Stimulated activated naive CD8-positive, alpha-beta T cell treated with anti-CD3 and anti-CD28 coated beads, Interleukin-15, amount 100 ng/mL, for 72 hours (primary cell): ENCODE results near the gene DTX3.
A peak's percentile ranks its signal among the peaks of the same experiment; 100 is the strongest.
"Not testable (repeated sequence)": the region's sequence is repeated elsewhere in the genome, so short reads cannot be mapped to it uniquely, and the experiment has no call there.

Experiments used
- ATAC-seq: fragments of 150-1000 bp; cut with Tn5 transposase; 2 replicates; pipeline ENCODE4 v1.10.0; 2021; ENCODE audit warnings: mild to moderate bottlenecking, moderate library complexity
- DNase-seq, 2 donors: peaks; one replicate each; pipeline ENCODE4 v3.0.0; 2021 to 2022
- H3K27ac Mint-ChIP-seq, 2 donors: one replicate each; pipeline ENCODE4 v1.8.0; 2022; ENCODE audit warnings: mild to moderate bottlenecking in 2 of 2, mixed read lengths in 2 of 2, moderate library complexity in 2 of 2
- H3K27me3 Mint-ChIP-seq: one replicate; pipeline ENCODE4 v1.8.0; 2022; ENCODE audit warnings: mixed read lengths
- H3K4me1 Mint-ChIP-seq: one replicate; pipeline ENCODE4 v1.8.0; 2022; ENCODE audit warnings: mild to moderate bottlenecking, mixed read lengths
- H3K4me3 Mint-ChIP-seq, 2 donors: one replicate each; pipeline ENCODE4 v1.8.0; 2022; ENCODE audit warnings: mild to moderate bottlenecking in 2 of 2, mixed read lengths in 2 of 2, moderate library complexity in 1 of 2
- H3K9me3 Mint-ChIP-seq, 2 donors: one replicate each; pipeline ENCODE4 v1.8.0; 2022; ENCODE audit warnings: mixed read lengths in 2 of 2

The DTX3 gene

DNA sequence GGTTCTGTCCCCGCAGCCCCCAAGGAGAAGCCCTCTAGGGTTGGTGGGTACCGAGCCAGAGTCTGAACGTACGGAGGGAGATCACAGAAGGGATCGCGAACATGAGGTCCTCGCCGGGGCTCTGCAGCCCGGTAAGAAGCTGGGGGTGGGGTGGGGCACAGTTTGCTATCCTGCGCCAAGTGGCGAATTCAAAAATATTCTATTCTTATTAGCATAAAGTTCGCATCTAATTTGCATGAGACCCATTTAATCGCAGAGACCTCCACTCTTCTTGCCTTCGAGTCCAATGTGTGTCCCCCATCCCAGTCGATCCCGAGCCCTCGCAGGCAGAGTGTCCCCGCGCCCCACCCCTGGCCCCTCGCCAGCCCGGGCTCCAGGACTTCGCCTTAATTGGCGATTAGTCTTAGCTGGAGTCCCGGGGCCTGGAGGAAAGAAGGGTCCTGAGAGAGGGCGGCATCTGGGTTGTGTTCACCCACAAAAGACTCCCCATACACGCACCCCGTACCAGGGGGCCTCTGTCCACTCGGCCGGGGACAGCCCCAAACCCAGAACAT is 6.0 kb downstream of the DTX3 start:
- H3K27me3 Mint-ChIP-seq = peaks cover 53% of the 10 kb centered on the region
- peak overlapping the region in 1 of 2 donors; percentile 80 for H3K27ac Mint-ChIP-seq
- ATAC-seq = peak; percentile 1
- peaks cover 27% of the 10 kb centered on the region for H3K4me1 Mint-ChIP-seq
- peak in 1 of 2 donors; percentile 26 for DNase-seq
- H3K9me3 Mint-ChIP-seq = no peaks in the 10 kb centered on the region
- peak overlapping the region; percentile 65 to 86 for H3K4me3 Mint-ChIP-seq

DNA sequence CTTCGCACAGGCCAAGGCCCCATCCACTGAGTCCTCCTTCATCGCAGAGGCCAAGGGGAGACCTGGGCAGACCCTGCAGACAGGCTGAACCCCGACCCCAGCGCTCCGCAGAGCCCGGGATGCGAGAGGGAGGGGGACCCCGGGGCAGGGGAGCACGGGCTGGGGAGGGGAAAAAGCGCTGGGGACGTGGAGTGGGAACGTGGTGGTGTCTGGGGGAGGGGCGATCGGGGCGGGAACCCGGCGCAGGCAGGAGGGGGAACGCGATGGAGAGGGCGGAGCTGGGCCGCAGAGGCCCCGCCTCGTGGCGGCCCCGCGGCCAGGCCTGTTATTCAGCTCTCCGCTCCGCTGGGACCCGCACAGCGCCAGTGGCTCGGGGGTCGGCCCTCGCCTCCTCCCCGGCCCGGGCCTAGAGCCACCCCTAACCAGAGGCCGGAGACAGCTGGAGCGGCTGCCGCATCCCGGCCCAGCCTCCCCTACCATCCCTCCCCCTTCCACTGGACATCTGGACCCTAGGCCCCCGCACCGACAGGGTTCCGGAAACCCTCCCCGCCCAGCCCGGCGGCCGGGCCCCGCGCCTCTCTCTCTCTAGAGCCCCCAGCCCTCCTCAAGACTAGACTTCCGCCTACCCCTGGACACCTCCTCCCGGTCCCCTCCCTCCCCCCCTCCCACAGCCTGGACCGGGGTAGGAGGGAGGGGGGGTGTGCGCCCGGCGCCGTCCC is 6.6 kb downstream of the DTX3 start, which contains the start of gene ARHGEF25:
Gene ARHGEF25 (plus strand): TSS at position 328 of the 719 bp plus-strand sequence. CDS start 460 bp downstream, outside the sequence.
- peak within 1 kb of the TSS; percentile 65 to 86 for H3K4me3 Mint-ChIP-seq
- H3K27ac Mint-ChIP-seq = peak within 1 kb of the TSS in 1 of 2 donors; percentile 80
- H3K9me3 Mint-ChIP-seq = no peaks in the 10 kb centered on the region
- H3K4me1 Mint-ChIP-seq = peaks cover 21% of the 10 kb centered on the region
- ATAC-seq (peak; percentile 78), DNase-seq (peak; percentile 41 to 49)
- H3K27me3 Mint-ChIP-seq = peaks cover 59% of the 10 kb centered on the region

DNA sequence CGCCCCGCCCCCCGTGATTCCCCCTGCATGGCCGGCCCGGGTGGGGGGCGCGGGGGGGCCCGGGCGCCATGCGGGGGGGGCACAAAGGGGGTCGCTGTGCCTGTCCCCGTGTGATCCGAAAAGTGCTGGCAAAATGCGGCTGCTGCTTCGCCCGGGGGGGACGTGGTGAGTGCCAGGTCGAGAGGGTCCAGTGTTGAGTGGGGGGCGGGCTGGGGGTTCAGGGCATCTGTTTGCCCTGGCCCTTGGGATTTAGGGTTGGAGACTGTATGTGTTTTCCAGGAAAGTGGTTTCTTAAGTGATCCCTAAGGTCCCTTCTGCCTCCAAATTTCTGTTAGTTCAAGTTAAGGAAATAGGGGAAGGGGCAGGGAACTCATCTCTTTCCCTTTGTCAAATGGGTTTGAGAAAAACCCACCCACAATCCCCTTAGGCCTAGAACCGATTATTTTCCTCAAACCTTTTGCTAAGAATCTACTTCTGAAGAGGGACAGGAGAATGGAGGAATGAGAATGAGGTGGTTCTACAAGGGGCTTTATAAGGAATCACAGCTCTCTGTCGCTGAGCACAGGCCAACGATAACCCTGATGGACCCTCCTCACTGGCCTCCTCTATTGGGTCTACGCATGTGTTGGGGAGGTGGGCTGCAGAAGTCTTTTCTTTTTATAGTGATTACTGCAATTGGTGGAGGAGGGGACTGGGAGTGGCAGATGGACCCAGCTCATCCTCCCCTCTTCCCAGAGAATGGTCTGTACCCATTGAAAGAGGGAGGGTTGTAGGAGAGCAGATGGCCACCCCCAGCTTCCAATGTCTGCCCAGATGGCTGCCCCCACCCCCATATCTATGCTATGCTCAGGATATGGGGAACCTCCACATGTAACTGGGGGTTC is 7.4 kb downstream of the DTX3 start:
- DNase-seq (no peak), ATAC-seq (no peak)
- Mint-ChIP-seq H3K27me3 (peaks cover 67% of the 10 kb centered on the region), H3K27ac (no peak overlapping the region), H3K4me3 (peak overlapping the region; percentile 58 to 68), H3K4me1 (peaks cover 21% of the 10 kb centered on the region), H3K9me3 (no peaks in the 10 kb centered on the region)

DNA sequence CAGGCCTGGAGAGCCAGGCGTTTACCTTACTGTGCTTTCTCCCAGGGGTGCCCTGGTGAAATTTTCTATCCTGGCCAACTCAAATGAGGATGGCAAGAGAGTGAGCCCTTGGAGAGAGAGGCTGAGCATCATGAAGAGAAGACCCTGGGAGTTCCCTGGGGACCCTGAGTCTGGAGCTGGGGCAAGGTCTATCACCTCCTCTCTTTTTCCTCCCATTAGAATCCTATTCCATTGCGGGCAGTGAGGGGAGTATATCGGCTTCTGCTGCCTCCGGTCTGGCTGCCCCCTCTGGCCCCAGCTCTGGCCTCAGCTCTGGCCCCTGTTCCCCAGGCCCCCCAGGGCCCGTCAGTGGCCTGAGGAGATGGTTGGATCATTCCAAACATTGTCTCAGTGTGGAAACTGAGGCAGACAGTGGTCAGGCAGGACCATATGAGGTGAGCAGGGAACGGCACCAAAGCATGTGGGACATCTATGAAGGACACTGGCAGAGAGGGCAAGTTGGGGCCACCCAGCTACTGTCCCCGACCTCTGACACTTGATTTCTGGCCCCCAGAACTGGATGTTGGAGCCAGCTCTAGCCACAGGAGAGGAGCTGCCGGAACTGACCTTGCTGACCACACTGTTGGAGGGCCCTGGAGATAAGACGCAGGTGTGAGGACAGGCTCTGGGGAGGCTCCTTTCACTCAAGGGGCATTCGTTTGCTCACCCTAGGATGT is 8.2 kb downstream of the DTX3 start:
- no peak for DNase-seq
- H3K27me3 Mint-ChIP-seq = peaks cover 75% of the 10 kb centered on the region
- H3K4me1 Mint-ChIP-seq = peaks cover 21% of the 10 kb centered on the region
- no peak for ATAC-seq
- H3K4me3 Mint-ChIP-seq = no peak overlapping the region
- H3K9me3 Mint-ChIP-seq = no peaks in the 10 kb centered on the region
- H3K27ac Mint-ChIP-seq = no peak overlapping the region

DNA sequence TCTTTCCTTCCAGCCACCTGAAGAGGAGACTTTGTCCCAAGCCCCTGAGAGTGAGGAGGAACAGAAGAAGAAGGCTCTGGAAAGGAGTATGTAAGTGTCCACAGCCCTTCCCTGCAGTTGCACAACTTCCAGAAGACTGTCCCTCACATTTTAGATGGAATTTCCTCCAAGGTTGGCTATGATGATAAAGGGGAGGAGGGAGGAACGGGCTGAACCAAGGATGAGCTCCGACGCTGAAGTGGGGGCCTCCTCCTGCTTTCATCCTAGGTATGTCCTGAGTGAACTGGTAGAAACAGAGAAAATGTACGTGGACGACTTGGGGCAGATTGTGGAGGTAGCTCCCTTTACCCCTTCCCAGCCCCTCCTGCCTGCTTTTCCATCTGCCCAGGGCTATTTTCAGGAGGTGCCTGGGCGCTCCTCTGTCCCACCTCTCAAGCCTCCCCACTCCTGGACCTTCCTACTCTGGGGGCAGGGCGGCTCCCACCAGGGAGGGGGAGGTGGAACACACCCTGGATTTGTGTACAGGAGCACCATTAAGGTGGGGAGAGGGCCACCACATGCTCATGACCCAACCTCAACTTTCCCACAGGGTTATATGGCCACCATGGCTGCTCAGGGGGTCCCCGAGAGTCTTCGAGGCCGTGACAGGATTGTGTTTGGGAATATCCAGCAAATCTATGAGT is 8.9 kb downstream of the DTX3 start:
- no peak overlapping the region for H3K27ac Mint-ChIP-seq
- H3K9me3 Mint-ChIP-seq = no peaks in the 10 kb centered on the region
- H3K4me3 Mint-ChIP-seq = no peak overlapping the region
- H3K4me1 Mint-ChIP-seq = peaks cover 21% of the 10 kb centered on the region
- ATAC-seq = no peak
- peaks cover 82% of the 10 kb centered on the region for H3K27me3 Mint-ChIP-seq
- no peak for DNase-seq

DNA sequence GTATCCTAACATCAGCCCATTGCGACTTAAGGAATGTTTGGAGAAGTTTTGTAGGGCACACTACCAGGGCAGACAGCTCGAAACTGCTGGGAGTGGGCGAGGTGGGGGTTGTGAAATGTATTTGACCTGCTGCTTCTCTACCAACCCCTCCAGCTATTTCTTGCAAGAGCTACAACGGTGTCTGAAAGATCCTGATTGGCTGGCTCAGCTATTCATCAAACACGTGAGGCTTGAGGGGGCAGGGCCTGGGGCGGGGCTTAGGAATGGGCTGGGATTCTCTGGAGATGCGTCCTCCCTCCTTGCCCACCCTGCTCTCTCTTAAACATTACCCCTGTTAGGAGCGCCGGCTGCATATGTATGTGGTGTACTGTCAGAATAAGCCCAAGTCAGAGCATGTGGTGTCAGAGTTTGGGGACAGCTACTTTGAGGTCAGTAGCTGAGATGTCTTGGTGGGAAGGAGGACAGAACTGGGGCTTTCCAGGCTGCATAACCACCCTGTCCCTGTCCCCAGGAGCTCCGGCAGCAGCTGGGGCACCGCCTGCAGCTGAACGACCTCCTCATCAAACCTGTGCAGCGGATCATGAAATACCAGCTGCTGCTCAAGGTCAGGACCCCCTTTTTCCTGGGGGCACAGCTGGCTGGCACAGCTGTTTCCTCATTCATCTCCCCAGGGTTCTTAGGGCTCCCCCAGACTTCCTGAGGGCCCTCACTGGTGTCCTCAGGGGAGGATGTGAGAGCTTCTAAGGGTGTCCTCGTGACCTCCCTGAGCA is 9.7 kb downstream of the DTX3 start:
- Mint-ChIP-seq H3K27ac (no peak overlapping the region), H3K4me3 (no peak overlapping the region), H3K4me1 (peaks cover 25% of the 10 kb centered on the region), H3K27me3 (peaks cover 90% of the 10 kb centered on the region), H3K9me3 (no peaks in the 10 kb centered on the region)
- ATAC-seq = no peak
- peak in 1 of 2 donors; percentile 9 for DNase-seq

DNA sequence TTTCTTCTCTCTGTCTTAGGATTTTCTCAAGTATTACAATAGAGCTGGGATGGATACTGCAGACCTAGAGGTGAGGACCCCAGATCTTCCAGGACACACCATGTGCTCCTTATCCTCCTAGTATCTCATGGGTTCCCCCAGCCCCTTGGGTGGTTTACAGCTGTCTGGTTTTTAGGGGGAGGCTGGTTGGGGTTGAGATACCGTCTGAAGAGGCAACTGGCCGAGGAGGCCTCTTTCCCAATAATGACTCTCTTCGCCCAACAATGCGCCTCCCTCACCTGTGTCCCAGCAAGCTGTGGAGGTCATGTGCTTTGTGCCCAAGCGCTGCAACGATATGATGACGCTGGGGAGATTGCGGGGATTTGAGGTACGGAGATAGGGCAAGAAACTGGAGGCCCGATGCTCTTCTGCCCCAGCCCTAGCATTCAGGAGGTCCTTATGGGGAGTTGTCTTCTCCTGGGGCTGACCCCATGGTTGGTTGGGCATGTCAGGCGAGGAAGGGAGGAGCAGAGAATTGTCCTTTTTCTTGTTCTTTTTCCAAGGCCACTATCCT is 10.4 kb downstream of the DTX3 start:
- no peaks in the 10 kb centered on the region for H3K9me3 Mint-ChIP-seq
- ATAC-seq (no peak), DNase-seq (no peak)
- H3K27me3 Mint-ChIP-seq = peaks cover 93% of the 10 kb centered on the region
- H3K4me1 Mint-ChIP-seq = peaks cover 32% of the 10 kb centered on the region
- no peak overlapping the region for H3K27ac Mint-ChIP-seq
- no peak overlapping the region for H3K4me3 Mint-ChIP-seq

DNA sequence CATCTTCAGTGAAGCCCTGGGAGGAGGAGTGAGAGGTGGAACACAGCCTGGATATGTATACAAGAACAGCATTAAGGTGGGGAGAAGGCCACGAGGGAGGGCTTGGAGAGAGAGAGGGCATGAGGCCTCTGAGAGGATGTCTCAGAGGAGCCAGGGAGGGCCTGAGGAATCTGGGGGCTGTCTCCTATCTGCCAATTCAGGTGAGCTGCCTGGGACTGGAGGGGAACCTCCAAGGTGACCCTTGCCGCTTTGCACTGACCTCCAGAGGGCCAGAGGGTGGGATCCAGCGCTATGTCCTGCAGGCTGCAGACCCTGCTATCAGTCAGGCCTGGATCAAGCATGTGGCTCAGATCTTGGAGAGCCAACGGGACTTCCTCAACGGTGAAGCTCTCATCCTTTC is 11.0 kb downstream of the DTX3 start:
- peaks cover 32% of the 10 kb centered on the region for H3K4me1 Mint-ChIP-seq
- no peaks in the 10 kb centered on the region for H3K9me3 Mint-ChIP-seq

DNA sequence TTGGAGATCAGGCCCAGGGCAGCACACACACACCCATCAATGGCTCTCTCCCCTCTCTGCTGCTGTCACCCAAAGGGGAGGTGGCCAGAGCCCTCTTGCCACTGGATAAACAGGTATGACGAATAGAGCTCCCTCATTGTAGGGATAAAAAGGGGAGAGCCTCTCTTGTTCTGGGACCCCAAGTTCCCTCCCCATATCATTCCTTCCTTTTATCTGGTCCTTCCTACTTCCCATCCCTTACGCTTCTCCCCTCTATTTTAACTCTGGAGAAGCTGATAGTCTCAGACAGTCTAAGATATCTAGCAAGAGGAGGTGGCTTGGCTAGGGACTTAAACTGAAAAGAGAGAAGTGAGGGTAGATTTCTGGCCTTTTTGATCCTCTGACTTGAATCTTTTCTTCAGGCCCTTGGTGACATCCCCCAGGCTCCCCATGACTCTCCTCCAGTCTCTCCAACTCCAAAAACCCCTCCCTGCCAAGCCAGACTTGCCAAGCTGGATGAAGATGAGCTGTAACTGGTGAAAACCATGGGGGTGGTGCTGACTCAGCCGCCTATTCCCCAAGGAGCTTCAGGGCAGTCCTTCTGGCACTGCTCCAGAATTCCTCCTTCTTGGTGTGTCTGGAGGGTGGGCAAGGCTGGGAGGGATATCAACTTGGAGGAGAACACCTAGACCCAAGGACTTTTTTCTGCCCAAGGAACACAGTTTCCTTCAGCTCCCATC is 11.9 kb downstream of the DTX3 start:
- peaks cover 35% of the 10 kb centered on the region for H3K4me1 Mint-ChIP-seq
- peaks cover 97% of the 10 kb centered on the region for H3K27me3 Mint-ChIP-seq
- ATAC-seq (no peak), DNase-seq (peak in 1 of 2 donors; percentile 7)
- no peak overlapping the region for H3K4me3 Mint-ChIP-seq
- no peaks in the 10 kb centered on the region for H3K9me3 Mint-ChIP-seq
- H3K27ac Mint-ChIP-seq = no peak overlapping the region

More for the DNA sequence above, 11.0 kb downstream of the DTX3 start:
- no peak for ATAC-seq
- peak overlapping the region in 1 of 2 donors; percentile 52 for H3K27ac Mint-ChIP-seq
- no peak overlapping the region for H3K4me3 Mint-ChIP-seq
- H3K27me3 Mint-ChIP-seq = peaks cover 93% of the 10 kb centered on the region
- no peak for DNase-seq

DNA sequence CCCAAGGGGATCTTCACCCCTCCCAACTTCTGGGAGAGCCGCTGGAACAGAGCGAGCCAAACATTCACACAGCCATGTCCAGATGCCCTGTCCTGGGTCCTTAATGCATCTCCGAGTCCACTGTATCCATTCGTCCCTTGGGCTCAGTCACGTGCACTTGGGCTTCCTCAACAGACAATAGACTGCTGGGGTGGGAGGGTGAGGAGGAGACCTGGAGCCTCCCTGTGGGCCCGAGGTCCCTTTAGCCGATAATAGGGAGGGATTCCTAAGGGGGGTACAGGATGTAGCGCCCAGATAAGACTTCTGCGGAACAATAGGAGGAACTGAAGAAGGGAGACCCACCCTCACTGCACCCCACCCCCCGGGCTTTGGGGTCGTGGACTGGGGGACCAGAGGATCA is 13.3 kb downstream of the DTX3 start:
- H3K4me1 Mint-ChIP-seq = peaks cover 44% of the 10 kb centered on the region
- peak in 1 of 2 donors; percentile 7 for DNase-seq
- H3K4me3 Mint-ChIP-seq = no peak overlapping the region
- no peak overlapping the region for H3K27ac Mint-ChIP-seq
- H3K9me3 Mint-ChIP-seq = no peaks in the 10 kb centered on the region
- no peak for ATAC-seq
- H3K27me3 Mint-ChIP-seq = peaks cover 99% of the 10 kb centered on the region

DNA sequence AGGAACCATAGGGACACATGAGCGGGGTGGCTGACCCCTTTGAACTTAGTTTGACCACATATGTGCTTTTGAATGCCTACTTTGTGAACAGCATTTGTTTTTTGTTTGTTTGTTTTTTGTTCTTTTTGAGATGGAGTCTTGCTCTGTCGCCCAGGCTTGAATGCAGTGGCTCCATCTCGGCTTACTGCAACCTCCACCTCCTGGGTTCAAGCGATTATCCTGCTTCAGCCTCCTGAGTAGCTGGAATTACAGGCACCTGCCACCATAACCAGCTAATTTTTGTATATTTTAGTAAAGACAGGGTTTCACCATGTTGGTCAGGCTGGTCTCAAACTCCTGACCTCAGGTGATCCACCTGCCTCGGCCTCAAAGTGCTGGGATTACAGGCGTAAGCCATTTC is 13.8 kb downstream of the DTX3 start:
- Mint-ChIP-seq H3K27me3 (peaks cover 99% of the 10 kb centered on the region), H3K4me1 (peaks cover 44% of the 10 kb centered on the region)
- not testable (repeated sequence) for H3K27ac Mint-ChIP-seq, H3K9me3 Mint-ChIP-seq, ATAC-seq, DNase-seq, H3K4me3 Mint-ChIP-seq

DNA sequence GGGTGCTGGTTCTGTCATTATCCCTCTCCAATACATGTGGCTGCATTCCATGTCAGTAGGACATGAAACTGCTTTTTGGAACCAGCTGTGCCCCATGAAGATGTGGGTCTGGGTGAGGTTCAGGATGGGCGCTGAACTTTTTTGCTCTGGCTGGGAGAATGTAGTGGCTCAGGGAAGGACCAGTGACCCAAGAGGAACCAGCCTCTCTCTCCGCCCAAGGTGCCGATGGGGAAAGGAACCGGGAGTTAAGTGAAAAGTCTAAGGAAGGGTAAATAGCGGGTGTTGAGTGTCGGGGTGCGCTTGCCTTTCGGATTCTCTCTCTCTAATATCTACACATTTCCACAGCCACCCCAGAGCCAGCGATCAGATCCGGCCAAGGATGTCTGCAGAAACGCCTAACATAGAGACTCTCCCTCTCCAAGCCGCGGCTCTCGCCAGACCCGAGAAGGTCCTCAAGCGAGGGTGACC is 14.4 kb downstream of the DTX3 start:
- Mint-ChIP-seq H3K27me3 (peaks cover 99% of the 10 kb centered on the region), H3K27ac (no peak overlapping the region), H3K4me1 (peaks cover 43% of the 10 kb centered on the region), H3K9me3 (no peaks in the 10 kb centered on the region), H3K4me3 (peak overlapping the region in 1 of 2 donors; percentile 61)
- no peak for ATAC-seq
- no peak for DNase-seq
